Epithelial cell of esophagus (primary cell): ENCODE data around the gene TM4SF4.

Experiments
- DNase-seq: peaks from one replicate; pipeline ENCODE4 v3.0.0; 2010; ENCODE audit warnings: low read depth
- H3K4me3 ChIP-seq: 2 replicates; pipeline ENCODE4 v1.5.1; 2011; ENCODE audit warnings: mild to moderate bottlenecking, low read length, control low read depth
- CTCF ChIP-seq: IDR thresholded peaks from 2 replicates; pipeline ENCODE4 v1.5.1; 2011; ENCODE audit warnings: low read depth, mild to moderate bottlenecking, low read length, control low read depth, inconsistent platforms; ENCODE audit not compliant: insufficient read depth; ENCODE audit errors: missing control alignments

The TM4SF4 gene

GRCh38 chr3:149507491-149508324, 33.2 kb downstream of the TM4SF4 start:
- DNase-seq: peak; percentile 46
- H3K4me3 ChIP-seq: no peak overlapping the region
- TF ChIP-seq CTCF: no peak

GRCh38 chr3:149509526-149509925, 35.0 kb downstream of the TM4SF4 start:
- DNase-seq: no peak
- TF ChIP-seq CTCF: no peak

GRCh38 chr3:149510480-149510879, 36.0 kb downstream of the TM4SF4 start:
- H3K4me3 ChIP-seq: no peak overlapping the region
- no peak for DNase-seq
- no peak for TF ChIP-seq CTCF

More at GRCh38 chr3:149509526-149509925, 35.0 kb downstream of the TM4SF4 start:
- H3K4me3 ChIP-seq: no peak overlapping the region

GRCh38 chr3:149511040-149511626, 36.6 kb downstream of the TM4SF4 start:
- no peak for TF ChIP-seq CTCF
- no peak for DNase-seq
- H3K4me3 ChIP-seq: no peak overlapping the region

- H3K4me3 ChIP-seq: no peak overlapping the region
- TF ChIP-seq CTCF: peak; percentile 90
- peak; percentile 70 for DNase-seq
Measured at GRCh38 chr3:149512073-149512782, 37.7 kb downstream of the TM4SF4 start.

GRCh38 chr3:149514471-149514870, 40.0 kb downstream of the TM4SF4 start:
- no peak overlapping the region for H3K4me3 ChIP-seq
- no peak for TF ChIP-seq CTCF
- no peak for DNase-seq
